SK-N-SH (cell line): ENCODE results near the gene OPA1. TPM values are rescaled to one million over a fixed set of nuclear protein-coding genes. Genes with fewer than 3 reads are reported as not detected.

Experiments
- CTCF ChIA-PET: fragments of 300-600, 350-600 bp; formaldehyde crosslinking; extraction: SDS; loops from one replicate; lab custom pipeline; 2021; lab: Yijun Ruan, JAX
- POLR2A ChIA-PET: fragments of 350-600 bp; sonication (Branson Sonifier 250); formaldehyde crosslinking; extraction: SDS; loops from one replicate; lab custom pipeline; 2020; ENCODE audit warnings: antibody characterized with exemption, inconsistent platforms; lab: Yijun Ruan, JAX
- DNase-seq: peaks from one replicate; pipeline ENCODE4 v3.0.0; 2012
- H2AFZ ChIP-seq: fragments of 200-600 bp; sonication (generic); 2 replicates; pipeline ENCODE4 v1.8.1; 2016; ENCODE audit warnings: antibody characterized with exemption, mild to moderate bottlenecking, low read depth
- H3F3A ChIP-seq: fragments of 200-600 bp; sonication (generic); replicated peaks from 2 replicates; pipeline ENCODE3; 2016; ENCODE audit warnings: antibody characterized with exemption, mild to moderate bottlenecking; ENCODE audit not compliant: insufficient read depth
- H3K27ac ChIP-seq, 2 experiments: fragments of 200-500 bp in 1 of 2; fragments of 200-600 bp in 1 of 2; sonication (Bioruptor generic) in 1 of 2; sonication (generic), shearing (Covaris generic) in 1 of 2; 2 replicates each; pipeline versions ENCODE4 v1.5.1 to v1.6.1; 2014 to 2016; ENCODE audit warnings: low read depth in 2 of 2, inconsistent platforms in 1 of 2, low read length in 1 of 2, mild to moderate bottlenecking in 1 of 2, mixed read lengths in 1 of 2
- H3K27me3 ChIP-seq: fragments of 200-600 bp; sonication (generic), shearing (Covaris generic); 2 replicates; pipeline ENCODE4 v1.6.1; 2016; ENCODE audit warnings: mixed run types; ENCODE audit not compliant: insufficient read depth
- H3K36me3 ChIP-seq, 2 experiments: fragments of 200-500 bp in 1 of 2; fragments of 200-600 bp in 1 of 2; sonication (Bioruptor generic) in 1 of 2; sonication (generic) in 1 of 2; replicated peaks in 1 of 2; 2 replicates each; pipeline versions ENCODE3 to v1.5.1; 2014 to 2016; ENCODE audit warnings: low read length in 1 of 2, mild to moderate bottlenecking in 1 of 2; ENCODE audit not compliant: insufficient read depth in 2 of 2, control insufficient read depth in 1 of 2
- H3K4me1 ChIP-seq, 2 experiments: fragments of 200-500 bp in 1 of 2; fragments of 200-600 bp in 1 of 2; sonication (Bioruptor generic) in 1 of 2; sonication (generic), shearing (Covaris generic) in 1 of 2; 2 replicates each; pipeline versions ENCODE4 v1.5.1 to v1.6.1; 2014 to 2016; ENCODE audit warnings: low read depth in 1 of 2, low read length in 1 of 2, mixed run types in 1 of 2; ENCODE audit not compliant: insufficient read depth in 2 of 2, control insufficient read depth in 1 of 2
- H3K4me2 ChIP-seq: fragments of 200-600 bp; sonication (generic), shearing (Covaris generic); 2 replicates; pipeline ENCODE4 v1.6.1; 2017; ENCODE audit warnings: mixed run types
- H3K4me3 ChIP-seq, 2 experiments: fragments of 200-500 bp in 1 of 2; fragments of 200-600 bp in 1 of 2; sonication (Bioruptor generic) in 1 of 2; sonication (generic), shearing (Covaris generic) in 1 of 2; 2 replicates each; pipeline versions ENCODE4 v1.5.1 to v1.8.1; 2014 to 2016; ENCODE audit warnings: low read depth in 2 of 2, inconsistent platforms in 1 of 2, low read length in 1 of 2, mild to moderate bottlenecking in 1 of 2, mixed read lengths in 1 of 2, moderate library complexity in 1 of 2
- H3K79me2 ChIP-seq: fragments of 200-600 bp; sonication (generic); 2 replicates; pipeline ENCODE4 v1.8.1; 2017; ENCODE audit warnings: mild to moderate bottlenecking; ENCODE audit not compliant: insufficient read depth
- H3K9ac ChIP-seq: fragments of 200-600 bp; sonication (generic); 2 replicates; pipeline ENCODE4 v1.6.1; 2017; ENCODE audit warnings: mixed run types
- H3K9me2 ChIP-seq: fragments of 200-600 bp; sonication (generic); 2 replicates; pipeline ENCODE4 v1.6.1; 2017; ENCODE audit warnings: mixed run types
- H3K9me3 ChIP-seq: fragments of 200-600 bp; sonication (generic); 2 replicates; pipeline ENCODE4 v1.6.1; 2017; ENCODE audit warnings: mixed run types, mild to moderate bottlenecking, moderate library complexity
- H4K20me1 ChIP-seq: fragments of 200-600 bp; sonication (generic); 2 replicates; pipeline ENCODE4 v1.6.1; 2017; ENCODE audit warnings: mild to moderate bottlenecking, mixed run types; ENCODE audit not compliant: insufficient read depth
- CHD2 ChIP-seq: fragments of 150-350 bp; IDR thresholded peaks from 2 replicates; pipeline ENCODE4 v1.6.1; 2018; ENCODE audit warnings: low read length; ENCODE audit not compliant: partially characterized antibody
- CTCF ChIP-seq: fragments of 200-600 bp; sonication (generic); IDR thresholded peaks from 2 replicates; pipeline ENCODE4 v1.6.1; 2017; ENCODE audit warnings: antibody characterized with exemption, mild to moderate bottlenecking, moderate library complexity
- FOSL2 ChIP-seq: IDR thresholded peaks from 2 replicates; pipeline ENCODE4 v1.4.0; 2012; ENCODE audit warnings: low read depth, mild to moderate bottlenecking, moderate library complexity, borderline replicate concordance
- GABPA ChIP-seq: IDR thresholded peaks from 2 replicates; pipeline ENCODE4 v1.4.0; 2012; ENCODE audit warnings: low read depth, mild to moderate bottlenecking
- MAX ChIP-seq: IDR thresholded peaks from 2 replicates; pipeline ENCODE4 v1.4.0; 2012; ENCODE audit warnings: low read depth
- MXI1 ChIP-seq: IDR thresholded peaks from 2 replicates; pipeline ENCODE4 v1.6.1; 2012; ENCODE audit warnings: mild to moderate bottlenecking, low read depth, low read length, improper control_type of control experiment
- NFIC ChIP-seq: IDR thresholded peaks from 2 replicates; pipeline ENCODE4 v1.4.0; 2012; ENCODE audit warnings: borderline replicate concordance
- NRF1 ChIP-seq: IDR thresholded peaks from 2 replicates; pipeline ENCODE4 v1.6.1; 2012; ENCODE audit warnings: low read depth, mild to moderate bottlenecking, low read length
- RCOR1 ChIP-seq: fragments of 150-350 bp; IDR thresholded peaks from 2 replicates; pipeline ENCODE4 v1.6.1; 2017; ENCODE audit warnings: antibody characterized with exemption, low read length
- TCF12 ChIP-seq: IDR thresholded peaks from 2 replicates; pipeline ENCODE4 v1.4.0; 2012
- TEAD4 ChIP-seq: IDR thresholded peaks from 2 replicates; pipeline ENCODE4 v1.4.0; 2012; ENCODE audit warnings: mild to moderate bottlenecking, borderline replicate concordance; ENCODE audit not compliant: insufficient read depth
- USF2 ChIP-seq: fragments of 150-350 bp; IDR thresholded peaks from 2 replicates; pipeline ENCODE4 v1.6.1; 2017; ENCODE audit warnings: antibody characterized with exemption, low read length, low read depth, borderline replicate concordance
- WGBS: methylation state at CpG from one replicate; pipeline ENCODE4 v1.1.6; 2017; ENCODE audit warnings: low lambda C conversion rate; 5-methylcytosine and 5-hydroxymethylcytosine counted together
- polyA plus RNA-seq, 3 experiments: library from polyadenylated mRNA; depleted of rRNA; stranded (reverse); fragments of >200 nt; gene quantifications; 2 replicates each; pipeline ENCODE4 v1.2.3, GENCODE V29; 2012
- TF ChIP-seq, protein P1 (sequence below): IDR thresholded peaks from 2 replicates; pipeline ENCODE4 v1.6.1; 2012; ENCODE audit warnings: mild to moderate bottlenecking, low read depth, low read length, moderate library complexity

The OPA1 gene
- polyA plus RNA-seq, 1 of the 3 experiments (the other 2 are of a cell fraction): 11.4 TPM

- no peaks in the 10 kb centered on the region for H4K20me1 ChIP-seq
- H3F3A ChIP-seq: no peaks in the 10 kb centered on the region
- H3K4me2 ChIP-seq: no peak overlapping the region
- H3K79me2 ChIP-seq: no peaks in the 10 kb centered on the region
- POLR2A ChIA-PET: no interaction called here
- H3K4me1 ChIP-seq: peaks cover 0 to 4% of the 10 kb centered on the region in 2 experiments; a peak in 1 of 4 replicates
- no peaks in the 10 kb centered on the region; the same call in 1 of the 2 replicates for H3K27me3 ChIP-seq
- no peak for TF ChIP-seq MXI1
- TF ChIP-seq FOSL2: peak; percentile 53; the same call in 1 of the 2 replicates
- H3K9me3 ChIP-seq: no peaks in the 10 kb centered on the region
- no peak overlapping the region for H3K9ac ChIP-seq
- H3K36me3 ChIP-seq: no peaks in the 10 kb centered on the region
- no peaks in the 10 kb centered on the region for H3K9me2 ChIP-seq
- WGBS: 54% methylated on average over 7 of the region's 9 CpGs
- no peak overlapping the region for H3K27ac ChIP-seq
- no peak for DNase-seq
- CTCF ChIA-PET: interaction anchor here (1.2 kb wide), 1 partner anchor 12 kb away, joined by 3 read pairs; no protein-coding TSS in a partner anchor
- H3K4me3 ChIP-seq: no peak overlapping the region
- no peak overlapping the region for H2AFZ ChIP-seq
These were observed 139.4 kb downstream of the OPA1 start for GRCh38 chr3:193732391-193732790.

- Histone ChIP-seq H4K20me1 (no peaks in the 10 kb centered on the region), H3K4me3 (no peak overlapping the region), H3K27ac (no peak overlapping the region), H3K4me1 (peaks cover 0 to 6% of the 10 kb centered on the region in 2 experiments; a peak in 1 of 4 replicates), H3K9ac (no peak overlapping the region), H3K4me2 (no peak overlapping the region), H3K79me2 (no peaks in the 10 kb centered on the region), H3K9me3 (no peaks in the 10 kb centered on the region), H3K36me3 (no peaks in the 10 kb centered on the region), H2AFZ (no peak overlapping the region), H3K9me2 (no peaks in the 10 kb centered on the region), H3F3A (no peaks in the 10 kb centered on the region), H3K27me3 (no peaks in the 10 kb centered on the region; the same call in 1 of the 2 replicates)
- TF ChIP-seq RCOR1 (no peak), TEAD4 (no peak), CHD2 (no peak), CTCF (no peak), TCF12 (no peak), USF2 (no peak), NFIC (no peak), GABPA (no peak), MAX (no peak), NRF1 (no peak)
- TF ChIP-seq, protein P1, sequence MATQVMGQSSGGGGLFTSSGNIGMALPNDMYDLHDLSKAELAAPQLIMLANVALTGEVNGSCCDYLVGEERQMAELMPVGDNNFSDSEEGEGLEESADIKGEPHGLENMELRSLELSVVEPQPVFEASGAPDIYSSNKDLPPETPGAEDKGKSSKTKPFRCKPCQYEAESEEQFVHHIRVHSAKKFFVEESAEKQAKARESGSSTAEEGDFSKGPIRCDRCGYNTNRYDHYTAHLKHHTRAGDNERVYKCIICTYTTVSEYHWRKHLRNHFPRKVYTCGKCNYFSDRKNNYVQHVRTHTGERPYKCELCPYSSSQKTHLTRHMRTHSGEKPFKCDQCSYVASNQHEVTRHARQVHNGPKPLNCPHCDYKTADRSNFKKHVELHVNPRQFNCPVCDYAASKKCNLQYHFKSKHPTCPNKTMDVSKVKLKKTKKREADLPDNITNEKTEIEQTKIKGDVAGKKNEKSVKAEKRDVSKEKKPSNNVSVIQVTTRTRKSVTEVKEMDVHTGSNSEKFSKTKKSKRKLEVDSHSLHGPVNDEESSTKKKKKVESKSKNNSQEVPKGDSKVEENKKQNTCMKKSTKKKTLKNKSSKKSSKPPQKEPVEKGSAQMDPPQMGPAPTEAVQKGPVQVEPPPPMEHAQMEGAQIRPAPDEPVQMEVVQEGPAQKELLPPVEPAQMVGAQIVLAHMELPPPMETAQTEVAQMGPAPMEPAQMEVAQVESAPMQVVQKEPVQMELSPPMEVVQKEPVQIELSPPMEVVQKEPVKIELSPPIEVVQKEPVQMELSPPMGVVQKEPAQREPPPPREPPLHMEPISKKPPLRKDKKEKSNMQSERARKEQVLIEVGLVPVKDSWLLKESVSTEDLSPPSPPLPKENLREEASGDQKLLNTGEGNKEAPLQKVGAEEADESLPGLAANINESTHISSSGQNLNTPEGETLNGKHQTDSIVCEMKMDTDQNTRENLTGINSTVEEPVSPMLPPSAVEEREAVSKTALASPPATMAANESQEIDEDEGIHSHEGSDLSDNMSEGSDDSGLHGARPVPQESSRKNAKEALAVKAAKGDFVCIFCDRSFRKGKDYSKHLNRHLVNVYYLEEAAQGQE: no peak
- WGBS: 55% methylated on average over 2 of the region's 2 CpGs
- no peak for DNase-seq
- ChIA-PET POLR2A (no interaction called here), CTCF (interaction anchor here (1.2 kb wide), 1 partner anchor 12 kb away, joined by 3 read pairs; no protein-coding TSS in a partner anchor)
These were observed 139.8 kb downstream of the OPA1 start for GRCh38 chr3:193732827-193733226.
